HEK293 (cell line): ENCODE measurements around the gene RPL29.

Experiments used
- GLIS1 ChIP-seq: fragments of 450-650 bp; formaldehyde crosslinking; IDR thresholded peaks from 2 replicates; pipeline ENCODE4 v1.5.1; 2016; ENCODE audit warnings: missing biosample characterization, missing genetic modification characterization
- IKZF3 ChIP-seq: fragments of 450-650 bp; IDR thresholded peaks from 2 replicates; pipeline ENCODE4 v1.5.0; 2018; ENCODE audit warnings: missing biosample characterization, mild to moderate bottlenecking, missing genetic modification characterization, moderate library complexity
- KLF16 ChIP-seq: fragments of 450-650 bp; formaldehyde crosslinking; IDR thresholded peaks from 2 replicates; pipeline ENCODE4 v1.5.1; 2017; ENCODE audit warnings: missing biosample characterization, missing genetic modification characterization
- PATZ1 ChIP-seq: fragments of 450-650 bp; formaldehyde crosslinking; IDR thresholded peaks from 2 replicates; pipeline ENCODE4 v1.5.1; 2016; ENCODE audit warnings: missing biosample characterization, missing genetic modification characterization
- RBAK ChIP-seq: fragments of 450-650 bp; formaldehyde crosslinking; IDR thresholded peaks from 2 replicates; pipeline ENCODE4 v1.5.1; 2016; ENCODE audit warnings: missing biosample characterization, missing genetic modification characterization
- SP7 ChIP-seq: fragments of 450-650 bp; formaldehyde crosslinking; IDR thresholded peaks from 2 replicates; pipeline ENCODE4 v1.5.1; 2016; ENCODE audit warnings: missing biosample characterization, missing genetic modification characterization
- TRIM28 ChIP-seq: IDR thresholded peaks from 2 replicates; pipeline ENCODE4 v1.6.1; 2011; ENCODE audit warnings: low read length, control low read depth, borderline replicate concordance
- YY1 ChIP-seq: fragments of 450-650 bp; formaldehyde crosslinking; IDR thresholded peaks from 2 replicates; pipeline ENCODE4 v1.5.1; 2018; ENCODE audit warnings: missing biosample characterization, missing genetic modification characterization
- YY2 ChIP-seq: fragments of 450-650 bp; formaldehyde crosslinking; IDR thresholded peaks from 2 replicates; pipeline ENCODE4 v1.5.1; 2016; ENCODE audit warnings: missing biosample characterization, missing genetic modification characterization
- ZBTB11 ChIP-seq: fragments of 450-650 bp; formaldehyde crosslinking; conservative IDR thresholded peaks from 2 replicates; pipeline ENCODE4 v1.5.1; 2016; ENCODE audit warnings: low read depth, missing biosample characterization, missing genetic modification characterization
- ZFHX2 ChIP-seq: fragments of 450-650 bp; formaldehyde crosslinking; conservative IDR thresholded peaks from 2 replicates; pipeline ENCODE4 v1.5.1; 2016; ENCODE audit warnings: missing biosample characterization, missing genetic modification characterization
- ZFP37 ChIP-seq: fragments of 450-650 bp; formaldehyde crosslinking; IDR thresholded peaks from 2 replicates; pipeline ENCODE4 v1.5.1; 2016; ENCODE audit warnings: missing biosample characterization, missing genetic modification characterization
- ZFP41 ChIP-seq: fragments of 450-650 bp; formaldehyde crosslinking; IDR thresholded peaks from 2 replicates; pipeline ENCODE4 v1.5.1; 2016; ENCODE audit warnings: missing biosample characterization, missing genetic modification characterization, borderline replicate concordance
- ZNF121 ChIP-seq: fragments of 450-650 bp; formaldehyde crosslinking; IDR thresholded peaks from 2 replicates; pipeline ENCODE4 v1.5.1; 2016; ENCODE audit warnings: missing biosample characterization, missing genetic modification characterization
- ZNF175 ChIP-seq: fragments of 450-650 bp; formaldehyde crosslinking; IDR thresholded peaks from 2 replicates; pipeline ENCODE4 v1.5.1; 2016; ENCODE audit warnings: missing biosample characterization, missing genetic modification characterization
- ZNF23 ChIP-seq: fragments of 450-650 bp; formaldehyde crosslinking; IDR thresholded peaks from 2 replicates; pipeline ENCODE4 v1.5.1; 2016; ENCODE audit warnings: missing biosample characterization, missing genetic modification characterization, borderline replicate concordance
- ZNF280C ChIP-seq: fragments of 450-650 bp; formaldehyde crosslinking; IDR thresholded peaks from 2 replicates; pipeline ENCODE4 v1.5.1; 2016; ENCODE audit warnings: missing biosample characterization, missing genetic modification characterization
- ZNF366 ChIP-seq: fragments of 450-650 bp; formaldehyde crosslinking; conservative IDR thresholded peaks from 2 replicates; pipeline ENCODE4 v1.5.1; 2016; ENCODE audit warnings: missing biosample characterization, missing genetic modification characterization
- ZNF433 ChIP-seq: fragments of 450-650 bp; formaldehyde crosslinking; IDR thresholded peaks from 2 replicates; pipeline ENCODE4 v1.5.1; 2016; ENCODE audit warnings: missing biosample characterization, missing genetic modification characterization, low read depth
- ZNF501 ChIP-seq: fragments of 450-650 bp; formaldehyde crosslinking; IDR thresholded peaks from 2 replicates; pipeline ENCODE4 v1.5.1; 2016; ENCODE audit warnings: missing biosample characterization, missing genetic modification characterization
- ZNF558 ChIP-seq: fragments of 450-650 bp; formaldehyde crosslinking; IDR thresholded peaks from 2 replicates; pipeline ENCODE4 v1.5.1; 2016; ENCODE audit warnings: missing biosample characterization, missing genetic modification characterization
- ZNF623 ChIP-seq: fragments of 450-650 bp; formaldehyde crosslinking; IDR thresholded peaks from 2 replicates; pipeline ENCODE4 v1.5.1; 2016; ENCODE audit warnings: missing biosample characterization, missing genetic modification characterization
- ZNF624 ChIP-seq: fragments of 450-650 bp; formaldehyde crosslinking; IDR thresholded peaks from 2 replicates; pipeline ENCODE4 v1.5.1; 2017; ENCODE audit warnings: missing biosample characterization, missing genetic modification characterization
- ZNF639 ChIP-seq: fragments of 450-650 bp; formaldehyde crosslinking; IDR thresholded peaks from 2 replicates; pipeline ENCODE4 v1.5.1; 2016; ENCODE audit warnings: missing biosample characterization, missing genetic modification characterization
- ZNF704 ChIP-seq: fragments of 450-650 bp; formaldehyde crosslinking; IDR thresholded peaks from 2 replicates; pipeline ENCODE4 v1.5.1; 2016; ENCODE audit warnings: missing biosample characterization, missing genetic modification characterization
- ZNF791 ChIP-seq: fragments of 450-650 bp; formaldehyde crosslinking; IDR thresholded peaks from 2 replicates; pipeline ENCODE4 v1.5.1; 2016; ENCODE audit warnings: missing biosample characterization, missing genetic modification characterization
- ZNF837 ChIP-seq: fragments of 450-650 bp; formaldehyde crosslinking; IDR thresholded peaks from 2 replicates; pipeline ENCODE4 v1.5.1; 2016; ENCODE audit warnings: missing biosample characterization, missing genetic modification characterization
- ZSCAN4 ChIP-seq: fragments of 450-650 bp; formaldehyde crosslinking; IDR thresholded peaks from 2 replicates; pipeline ENCODE4 v1.5.1; 2017; ENCODE audit warnings: missing biosample characterization, missing genetic modification characterization

The RPL29 gene

GRCh38 chr3:51995346-51996163, at the start of gene RPL29 (continued):
- TF ChIP-seq ZFHX2 (tag by site-specific recombination) (peak; percentile 51), ZFP37 (tag by site-specific recombination) (peak; percentile 86), TRIM28 (peak; percentile 23; the same call in 1 of the 2 replicates), ZNF624 (tag by site-specific recombination) (no peak), ZNF704 (tag by site-specific recombination) (no peak), ZNF837 (no peak), ZNF639 (tag by site-specific recombination) (peak; percentile 96), SP7 (tag by site-specific recombination) (peak; percentile 89), KLF16 (peak; percentile 82), RBAK (tag by site-specific recombination) (no peak), YY1 (tag by site-specific recombination) (peak; percentile 60; the same call in 1 of the 2 replicates), ZNF366 (tag by site-specific recombination) (no peak), ZNF623 (tag by site-specific recombination) (peak; percentile 38; the same call in 1 of the 2 replicates), ZNF791 (tag by site-specific recombination) (no peak), ZBTB11 (tag by site-specific recombination) (peak; percentile 99), ZNF121 (tag by site-specific recombination) (no peak), ZNF23 (tag by site-specific recombination) (no peak), ZNF501 (tag by site-specific recombination) (peak; percentile 95), ZSCAN4 (peak; percentile 45), YY2 (peak; percentile 74), ZNF280C (no peak), ZNF558 (tag by site-specific recombination) (no peak), ZNF433 (no peak), PATZ1 (0 out of 2 replicates have a peak, but pooled peaks have one; percentile 35), IKZF3 (tag by site-specific recombination) (no peak), ZFP41 (no peak), GLIS1 (tag by site-specific recombination) (no peak), ZNF175 (no peak)
